ENCODE measurements around the gene TSPAN10. TPM values are rescaled to one million over a fixed set of nuclear protein-coding genes. Genes with fewer than 3 reads are reported as not detected.

The TSPAN10 gene
- total RNA-seq, 1 donor from 2014 or later: 1.1 TPM

- DNase-seq (no peak), ATAC-seq (no peak)
- intact Hi-C loops (cut with DNase I): no loop called here
- Histone ChIP-seq H3K27ac (no peak overlapping the region), H3K36me3 (no peaks in the 10 kb centered on the region), H3K4me1 (no peaks in the 10 kb centered on the region), H3K9me3 (no peaks in the 10 kb centered on the region), H3K27me3 (ENCODE audit: low read depth) (peaks cover 47% of the 10 kb centered on the region), H3K4me3 (no peak overlapping the region)
- TF ChIP-seq, protein P1, sequence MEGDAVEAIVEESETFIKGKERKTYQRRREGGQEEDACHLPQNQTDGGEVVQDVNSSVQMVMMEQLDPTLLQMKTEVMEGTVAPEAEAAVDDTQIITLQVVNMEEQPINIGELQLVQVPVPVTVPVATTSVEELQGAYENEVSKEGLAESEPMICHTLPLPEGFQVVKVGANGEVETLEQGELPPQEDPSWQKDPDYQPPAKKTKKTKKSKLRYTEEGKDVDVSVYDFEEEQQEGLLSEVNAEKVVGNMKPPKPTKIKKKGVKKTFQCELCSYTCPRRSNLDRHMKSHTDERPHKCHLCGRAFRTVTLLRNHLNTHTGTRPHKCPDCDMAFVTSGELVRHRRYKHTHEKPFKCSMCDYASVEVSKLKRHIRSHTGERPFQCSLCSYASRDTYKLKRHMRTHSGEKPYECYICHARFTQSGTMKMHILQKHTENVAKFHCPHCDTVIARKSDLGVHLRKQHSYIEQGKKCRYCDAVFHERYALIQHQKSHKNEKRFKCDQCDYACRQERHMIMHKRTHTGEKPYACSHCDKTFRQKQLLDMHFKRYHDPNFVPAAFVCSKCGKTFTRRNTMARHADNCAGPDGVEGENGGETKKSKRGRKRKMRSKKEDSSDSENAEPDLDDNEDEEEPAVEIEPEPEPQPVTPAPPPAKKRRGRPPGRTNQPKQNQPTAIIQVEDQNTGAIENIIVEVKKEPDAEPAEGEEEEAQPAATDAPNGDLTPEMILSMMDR (IDR thresholded peaks at IDR 0.05): no peak
Observed at GRCh38 chr17:81646869-81647600, 10.0 kb downstream of the TSPAN10 start.

GRCh38 chr17:81647640-81648012 lies 10.6 kb downstream of the TSPAN10 start:
- no peaks in the 10 kb centered on the region for H3K36me3 ChIP-seq
- no peaks in the 10 kb centered on the region for H3K9me3 ChIP-seq
- H3K4me3 ChIP-seq: no peak overlapping the region
- intact Hi-C loops (cut with DNase I): no loop called here
- no peak for ATAC-seq
- H3K27ac ChIP-seq: no peak overlapping the region
- TF ChIP-seq, protein P1 (IDR thresholded peaks at IDR 0.05): no peak
- H3K4me1 ChIP-seq: no peaks in the 10 kb centered on the region
- no peak for DNase-seq
- peaks cover 47% of the 10 kb centered on the region for H3K27me3 ChIP-seq (ENCODE audit: low read depth)

GRCh38 chr17:81648013-81648706 lies 11.2 kb downstream of the TSPAN10 start:
- ATAC-seq (no peak), DNase-seq (no peak)
- H3K4me3 ChIP-seq: no peak overlapping the region
- no peaks in the 10 kb centered on the region for H3K9me3 ChIP-seq
- H3K4me1 ChIP-seq: no peaks in the 10 kb centered on the region
- H3K36me3 ChIP-seq: no peaks in the 10 kb centered on the region
- intact Hi-C loops (cut with DNase I): no loop called here
- no peak overlapping the region for H3K27ac ChIP-seq
- peaks cover 47% of the 10 kb centered on the region for H3K27me3 ChIP-seq (ENCODE audit: low read depth)
- TF ChIP-seq, protein P1 (IDR thresholded peaks at IDR 0.05): no peak

DNA sequence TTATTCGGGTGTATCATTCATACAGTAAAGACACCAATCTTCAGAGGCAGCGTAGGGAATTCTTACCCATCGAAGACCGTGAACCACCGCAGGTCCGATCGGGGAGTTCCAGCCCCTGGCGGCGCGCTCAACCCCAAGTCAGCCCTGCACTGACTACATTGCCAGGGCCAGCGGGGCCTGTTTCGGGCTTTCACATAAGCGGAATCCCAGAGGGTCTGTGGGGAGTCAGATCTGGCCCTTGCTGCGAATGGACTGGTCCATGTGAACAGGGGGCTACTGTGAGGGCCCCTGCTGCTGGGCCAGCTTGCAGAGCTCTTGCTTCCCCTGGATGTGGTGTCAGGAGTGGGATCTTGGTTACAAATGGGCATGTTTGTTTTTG lies 11.7 kb downstream of the TSPAN10 start:
- DNase-seq: no peak
- H3K27me3 ChIP-seq (ENCODE audit: low read depth): peaks cover 47% of the 10 kb centered on the region

DNA sequence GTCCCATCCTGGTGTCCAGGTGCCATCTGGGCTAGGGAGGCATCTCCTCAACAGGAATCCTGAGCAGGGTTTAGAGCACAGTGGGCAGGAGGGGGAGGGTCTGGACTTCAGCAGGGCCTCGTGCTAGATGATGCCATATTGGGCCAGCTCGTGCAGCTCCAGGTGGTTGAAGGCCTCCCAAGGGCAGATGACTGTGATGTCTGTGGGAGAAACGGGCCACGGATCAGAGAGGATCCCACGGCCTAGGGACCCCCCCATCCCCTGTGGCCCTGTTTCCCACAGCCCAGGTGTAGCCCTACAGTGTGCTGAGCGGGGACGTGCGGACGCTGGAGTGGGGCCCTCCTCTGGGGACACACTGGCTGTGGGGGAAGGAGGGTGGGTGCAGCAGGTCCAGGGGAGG lies 14.0 kb downstream of the TSPAN10 start:
- no peak for DNase-seq
- H3K27me3 ChIP-seq (ENCODE audit: low read depth): peaks cover 47% of the 10 kb centered on the region
- no peak overlapping the region for H3K27ac ChIP-seq
- TF ChIP-seq, protein P1 (IDR thresholded peaks at IDR 0.05): no peak
- no peaks in the 10 kb centered on the region for H3K4me1 ChIP-seq
- intact Hi-C loops (cut with DNase I): no loop called here
- no peak for ATAC-seq
- H3K36me3 ChIP-seq: no peaks in the 10 kb centered on the region
- no peaks in the 10 kb centered on the region for H3K9me3 ChIP-seq
- H3K4me3 ChIP-seq: no peak overlapping the region

More for the DNA sequence above, 11.7 kb downstream of the TSPAN10 start:
- intact Hi-C loops (cut with DNase I): no loop called here
- H3K27ac ChIP-seq: no peak overlapping the region
- H3K4me3 ChIP-seq: no peak overlapping the region
- no peaks in the 10 kb centered on the region for H3K9me3 ChIP-seq
- TF ChIP-seq, protein P1 (IDR thresholded peaks at IDR 0.05): no peak
- ATAC-seq: no peak
- no peaks in the 10 kb centered on the region for H3K36me3 ChIP-seq
- H3K4me1 ChIP-seq: no peaks in the 10 kb centered on the region
